ENCODE data around the gene PSAPL1.
A peak's percentile ranks its signal among the peaks of the same experiment; 100 is the strongest.

PSAPL1 gene

GRCh38 chr4:7467471-7467870 lies 32.7 kb upstream of the PSAPL1 start:
- TF ChIP-seq, protein P1, sequence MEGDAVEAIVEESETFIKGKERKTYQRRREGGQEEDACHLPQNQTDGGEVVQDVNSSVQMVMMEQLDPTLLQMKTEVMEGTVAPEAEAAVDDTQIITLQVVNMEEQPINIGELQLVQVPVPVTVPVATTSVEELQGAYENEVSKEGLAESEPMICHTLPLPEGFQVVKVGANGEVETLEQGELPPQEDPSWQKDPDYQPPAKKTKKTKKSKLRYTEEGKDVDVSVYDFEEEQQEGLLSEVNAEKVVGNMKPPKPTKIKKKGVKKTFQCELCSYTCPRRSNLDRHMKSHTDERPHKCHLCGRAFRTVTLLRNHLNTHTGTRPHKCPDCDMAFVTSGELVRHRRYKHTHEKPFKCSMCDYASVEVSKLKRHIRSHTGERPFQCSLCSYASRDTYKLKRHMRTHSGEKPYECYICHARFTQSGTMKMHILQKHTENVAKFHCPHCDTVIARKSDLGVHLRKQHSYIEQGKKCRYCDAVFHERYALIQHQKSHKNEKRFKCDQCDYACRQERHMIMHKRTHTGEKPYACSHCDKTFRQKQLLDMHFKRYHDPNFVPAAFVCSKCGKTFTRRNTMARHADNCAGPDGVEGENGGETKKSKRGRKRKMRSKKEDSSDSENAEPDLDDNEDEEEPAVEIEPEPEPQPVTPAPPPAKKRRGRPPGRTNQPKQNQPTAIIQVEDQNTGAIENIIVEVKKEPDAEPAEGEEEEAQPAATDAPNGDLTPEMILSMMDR (IDR thresholded peaks at IDR 0.05; ENCODE audit: control insufficient read depth, extremely low read depth, insufficient read depth), result no peak
- no peak overlapping the region for H3K4me3 ChIP-seq (ENCODE audit: low read depth, low read length)
- no peak for DNase-seq (ENCODE audit: low read depth)

GRCh38 chr4:7466904-7467303 lies 32.2 kb upstream of the PSAPL1 start:
- H3K4me3 ChIP-seq (ENCODE audit: low read depth, low read length), result no peak overlapping the region
- DNase-seq (ENCODE audit: low read depth), result no peak
- TF ChIP-seq, protein P1 (IDR thresholded peaks at IDR 0.05; ENCODE audit: control insufficient read depth, extremely low read depth, insufficient read depth), result no peak

GRCh38 chr4:7466215-7466614 lies 31.5 kb upstream of the PSAPL1 start:
- H3K4me3 ChIP-seq (ENCODE audit: low read depth, low read length), result no peak overlapping the region
- TF ChIP-seq, protein P1 (IDR thresholded peaks at IDR 0.05; ENCODE audit: control insufficient read depth, extremely low read depth, insufficient read depth), result no peak
- no peak for DNase-seq (ENCODE audit: low read depth)

DNA sequence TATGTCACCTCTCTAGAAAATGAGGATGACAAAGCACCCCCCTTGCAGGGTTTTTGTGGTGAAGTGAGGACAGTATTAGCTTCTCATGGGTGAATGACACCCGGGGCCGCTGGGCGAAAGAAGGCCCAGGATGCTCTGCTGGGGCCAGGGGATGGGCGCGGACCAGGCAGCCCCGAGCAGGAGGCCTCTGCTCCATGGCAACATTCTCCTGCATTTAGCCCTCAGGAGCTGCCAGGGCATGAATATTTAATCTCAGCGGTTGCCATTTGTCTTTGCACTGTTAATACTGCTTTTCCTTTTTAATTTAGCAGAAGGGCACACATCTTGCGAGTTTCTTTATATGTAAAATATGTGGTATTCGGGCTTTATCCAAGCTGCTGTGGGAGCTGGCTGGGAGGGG lies 30.3 kb upstream of the PSAPL1 start:
- no peak for DNase-seq (ENCODE audit: low read depth)
- TF ChIP-seq, protein P1 (IDR thresholded peaks at IDR 0.05; ENCODE audit: control insufficient read depth, extremely low read depth, insufficient read depth), result no peak
- H3K4me3 ChIP-seq (ENCODE audit: low read depth, low read length), result no peak overlapping the region

DNA sequence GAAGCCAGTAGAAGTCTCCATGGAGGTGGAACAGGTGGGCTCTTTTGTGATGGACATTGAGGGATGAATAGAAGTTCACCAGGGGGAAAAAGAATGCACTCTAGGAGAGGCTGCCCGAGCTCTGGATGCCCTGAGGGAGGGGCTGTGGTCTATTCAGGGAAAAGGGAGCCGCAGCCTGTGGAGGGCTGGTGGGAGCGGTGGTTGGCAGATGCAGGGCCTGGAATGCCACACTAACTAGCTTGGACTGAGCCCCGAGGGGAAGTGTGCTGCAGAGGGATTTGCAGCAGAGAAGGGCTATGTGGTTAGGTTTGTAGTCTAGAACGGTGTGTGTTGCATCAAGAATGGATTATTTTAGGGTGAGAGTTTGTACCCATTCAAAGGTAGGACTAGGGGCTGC lies 29.5 kb upstream of the PSAPL1 start:
- H3K4me3 ChIP-seq (ENCODE audit: low read depth, low read length), result no peak overlapping the region
- TF ChIP-seq, protein P1 (IDR thresholded peaks at IDR 0.05; ENCODE audit: control insufficient read depth, extremely low read depth, insufficient read depth), result no peak
- DNase-seq (ENCODE audit: low read depth), result no peak

DNA sequence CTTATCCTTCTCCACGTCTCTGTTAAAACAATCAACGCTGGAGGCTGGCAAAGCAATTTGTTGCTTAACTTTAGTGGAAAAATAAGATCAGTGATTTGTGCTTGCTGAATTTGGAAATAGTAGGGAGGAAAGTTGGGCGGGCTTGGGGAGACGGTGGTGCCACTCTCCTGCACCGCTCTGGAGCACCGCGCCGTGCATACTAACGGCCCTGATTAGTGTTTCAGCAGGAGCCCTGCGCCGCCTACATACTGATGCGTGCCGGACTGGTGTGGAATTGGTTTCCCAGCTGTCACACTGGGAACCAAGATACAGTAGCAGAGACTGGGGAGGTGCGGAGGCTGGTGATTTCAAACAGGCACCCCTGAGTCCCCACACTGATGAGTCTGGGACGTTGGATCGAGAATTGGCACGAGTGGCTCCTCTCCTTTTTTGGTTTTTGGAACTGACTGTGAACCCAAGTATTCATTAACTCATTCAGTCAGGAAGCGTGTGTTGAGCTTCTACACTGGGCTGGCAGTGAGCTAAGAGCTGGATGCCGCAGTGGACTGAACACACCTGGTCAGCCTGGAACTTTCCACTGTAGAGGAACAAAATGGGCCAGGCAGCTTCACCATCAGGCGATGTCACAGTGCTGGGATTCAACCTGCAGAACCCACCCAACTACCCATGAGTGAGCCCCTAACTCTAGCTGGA lies 29.0 kb upstream of the PSAPL1 start:
- no peak for DNase-seq (ENCODE audit: low read depth)
- TF ChIP-seq, protein P1 (IDR thresholded peaks at IDR 0.05; ENCODE audit: control insufficient read depth, extremely low read depth, insufficient read depth), result no peak
- H3K4me3 ChIP-seq (ENCODE audit: low read depth, low read length), result no peak overlapping the region

DNA sequence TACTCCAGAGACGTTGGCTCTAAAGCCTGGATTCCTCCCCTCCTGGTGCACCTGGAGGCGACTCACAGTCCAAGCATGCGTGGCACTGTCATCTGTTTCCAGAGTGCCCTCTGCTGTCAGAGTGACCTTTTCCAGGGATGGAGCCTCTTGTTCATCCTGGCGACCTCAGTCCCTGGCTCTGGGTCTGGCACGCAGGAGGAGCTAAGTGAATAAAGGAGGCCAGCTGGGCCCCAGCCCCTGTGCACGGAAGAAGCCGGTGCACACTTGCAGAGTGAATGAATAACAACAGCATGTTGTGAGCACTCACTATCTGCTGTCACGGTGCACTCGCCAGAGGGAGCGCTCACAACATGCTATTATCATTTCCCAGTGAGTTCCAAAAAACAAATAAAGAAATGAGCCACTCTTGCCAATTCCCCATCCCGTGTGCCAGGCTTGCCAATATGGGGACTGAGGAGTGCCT lies 27.8 kb upstream of the PSAPL1 start:
- H3K4me3 ChIP-seq (ENCODE audit: low read depth, low read length), result no peak overlapping the region
- TF ChIP-seq, protein P1 (IDR thresholded peaks at IDR 0.05; ENCODE audit: control insufficient read depth, extremely low read depth, insufficient read depth), result peak; percentile 72
- DNase-seq (ENCODE audit: low read depth), result peak; percentile 54

Measured in LNCaP clone FGC (cell line).